Coronary artery (tissue), 2 donors: ENCODE measurements around the gene SMAD3.

Source experiments
- DNase-seq: peaks from one replicate; pipeline ENCODE4 v3.0.0-alpha.2; 2017; ENCODE audit warnings: low spot score
- H3K27ac ChIP-seq, 2 donors: fragments of 200-600 bp; sonication (generic); one replicate each; pipeline ENCODE4 v1.5.1; 2016 to 2019
- H3K4me3 ChIP-seq: fragments of 200-600 bp; sonication (generic); 2 replicates; pipeline ENCODE4 v1.5.1; 2016; ENCODE audit warnings: mild to moderate bottlenecking, moderate library complexity
- CTCF ChIP-seq: fragments of 200-600 bp; sonication (generic); IDR thresholded peaks from one replicate; pipeline ENCODE4 v1.5.1; 2019; ENCODE audit warnings: antibody characterized with exemption

Gene SMAD3

DNA sequence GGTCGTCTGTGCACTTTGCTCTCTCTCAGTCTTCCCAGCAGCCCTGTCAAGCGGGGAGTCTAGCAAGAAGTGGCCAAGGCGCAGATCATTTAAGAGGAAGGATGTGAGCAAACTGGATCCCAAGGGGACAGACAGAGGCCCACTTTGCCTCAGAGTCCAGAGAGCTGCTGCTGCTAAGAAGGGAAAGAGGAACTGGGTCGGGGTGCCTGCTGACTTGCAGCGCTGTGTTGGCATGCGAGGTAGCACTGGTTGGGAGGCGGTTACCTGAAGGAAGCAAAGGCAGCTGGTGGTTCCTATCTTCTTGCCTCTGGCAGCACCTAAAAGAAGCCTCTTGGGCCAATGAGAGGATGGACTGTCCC, 28.1 kb downstream of the SMAD3 start:
- Histone ChIP-seq H3K27ac (no peak overlapping the region), H3K4me3 (no peak overlapping the region)
- DNase-seq: no peak
- TF ChIP-seq CTCF: no peak

DNA sequence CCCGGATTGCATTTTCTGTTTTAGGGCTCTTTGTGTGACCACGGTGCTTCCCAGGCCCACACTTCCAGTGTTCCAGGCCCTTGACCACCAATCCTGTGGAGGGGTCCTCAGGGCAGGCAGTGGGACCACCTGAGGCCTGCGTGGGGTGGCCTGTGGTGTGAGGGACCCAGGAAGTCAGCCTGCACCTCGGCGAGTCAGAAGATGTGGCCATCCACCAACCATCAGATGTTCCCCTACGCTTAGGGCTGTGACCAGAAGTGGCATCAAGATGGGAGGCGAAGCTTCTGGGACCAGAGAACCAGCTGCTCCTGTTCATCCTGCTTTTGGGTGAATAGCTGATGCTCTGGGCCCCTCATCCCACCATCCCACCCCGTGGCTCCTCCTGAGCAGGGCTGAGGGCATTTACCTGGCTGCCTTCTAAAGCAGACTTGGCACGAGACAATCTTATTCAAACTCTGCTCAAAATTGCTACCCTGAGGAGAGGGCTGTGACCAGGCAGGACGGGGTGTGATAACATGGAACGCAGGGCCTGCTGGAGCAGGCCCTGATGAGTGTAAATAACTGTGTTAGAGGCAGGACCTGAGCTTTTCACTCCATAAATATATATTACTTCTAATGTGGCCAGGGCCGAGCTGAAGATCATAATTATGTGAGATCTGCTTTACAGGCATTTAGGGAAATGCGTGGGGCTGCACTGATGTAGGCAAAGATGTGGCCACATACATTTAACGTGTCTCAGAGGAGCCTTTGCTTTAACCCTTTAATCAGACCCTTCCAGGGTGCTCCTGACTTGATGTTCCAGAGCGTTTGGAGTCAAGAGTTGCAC, 28.8 kb downstream of the SMAD3 start:
- no peak for TF ChIP-seq CTCF
- Histone ChIP-seq H3K4me3 (no peak overlapping the region), H3K27ac (no peak overlapping the region)
- no peak for DNase-seq

GRCh38 chr15:67095912-67096311, 30.5 kb downstream of the SMAD3 start:
- Histone ChIP-seq H3K4me3 (no peak overlapping the region), H3K27ac (no peak overlapping the region)
- no peak for DNase-seq
- TF ChIP-seq CTCF: no peak

- DNase-seq: no peak
- Histone ChIP-seq H3K27ac (no peak overlapping the region), H3K4me3 (no peak overlapping the region)
- no peak for TF ChIP-seq CTCF
Observed at GRCh38 chr15:67096546-67097294, 31.3 kb downstream of the SMAD3 start.

DNA sequence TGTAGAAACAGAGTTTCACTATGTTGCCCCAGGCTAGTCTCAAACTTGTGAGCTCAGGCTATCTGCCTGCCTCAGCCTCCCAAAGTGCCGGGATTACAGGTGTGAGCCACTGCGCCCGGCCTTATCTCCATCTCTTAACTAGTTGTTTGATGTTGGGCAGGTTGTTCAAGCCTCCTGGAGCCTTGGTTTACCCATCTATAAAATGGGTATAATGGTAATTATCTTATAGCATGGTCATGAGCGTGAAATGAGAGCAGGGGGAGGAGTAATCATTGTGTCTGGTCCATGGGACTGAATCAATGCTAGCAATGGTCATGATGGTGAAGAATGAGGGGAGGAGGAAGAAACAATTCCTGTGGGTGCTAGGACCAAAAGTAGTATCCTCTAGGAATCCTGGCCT, 32.0 kb downstream of the SMAD3 start:
- H3K27ac ChIP-seq: peak overlapping the region in 1 of 2 donors; percentile 84
- no peak for DNase-seq
- TF ChIP-seq CTCF: no peak
- H3K4me3 ChIP-seq: no peak overlapping the region

DNA sequence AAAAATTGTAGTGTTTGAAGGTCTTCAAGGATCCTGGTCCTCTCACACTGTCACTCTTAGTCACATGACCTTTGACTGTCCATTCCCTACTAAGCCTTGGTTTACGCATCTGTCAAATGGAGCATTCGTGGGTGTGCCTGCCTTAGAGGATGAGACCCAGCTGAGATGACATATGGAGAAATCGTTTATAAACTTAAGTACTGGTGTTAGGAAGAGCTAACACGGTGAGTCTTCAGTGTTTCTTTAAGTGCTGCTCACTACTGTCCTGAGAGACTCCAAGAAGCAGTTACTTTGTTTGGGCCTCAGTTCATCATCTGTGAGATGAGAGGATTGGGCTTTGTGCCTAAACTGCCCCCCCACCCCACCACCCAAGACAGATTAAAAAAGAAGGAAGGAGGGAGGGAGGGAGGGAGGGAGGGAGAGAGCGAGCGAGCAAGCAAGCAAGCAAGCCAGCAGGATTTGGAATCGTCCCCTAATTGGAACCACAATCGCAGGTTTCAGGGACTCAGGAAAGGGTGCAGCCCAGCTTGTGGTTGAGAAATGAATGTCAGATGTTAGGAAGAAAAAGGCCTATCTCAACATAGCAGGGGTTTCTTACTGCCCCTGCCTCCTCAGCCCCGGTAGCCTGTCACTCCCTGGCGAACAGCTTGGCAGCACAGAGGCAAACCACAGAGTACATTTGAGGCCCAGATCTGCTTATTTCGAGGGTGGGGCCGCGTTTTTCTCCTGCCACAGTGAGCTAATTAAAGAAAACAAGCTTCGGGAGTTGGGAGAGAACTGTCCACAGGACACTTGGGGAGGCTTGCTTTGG, 32.7 kb downstream of the SMAD3 start:
- TF ChIP-seq CTCF: no peak
- Histone ChIP-seq H3K4me3 (peak overlapping the region; percentile 58), H3K27ac (peak overlapping the region; percentile 61 to 84)
- DNase-seq: no peak
